HEK293T (cell line): ENCODE data around the gene DOCK1.

Experiments
- CTCF ChIA-PET: fragments of 350-600 bp; formaldehyde crosslinking; extraction: SDS; loops from one replicate; lab custom pipeline; 2021; ENCODE audit warnings: antibody characterized with exemption, inconsistent platforms; lab: Yijun Ruan, JAX
- POLR2A ChIA-PET: fragments of 350-600 bp; formaldehyde crosslinking; extraction: SDS; loops from one replicate; lab custom pipeline; 2020; ENCODE audit warnings: antibody characterized with exemption, inconsistent platforms; lab: Yijun Ruan, JAX
- DNase-seq: peaks from one replicate; pipeline ENCODE4 v3.0.0; 2012; ENCODE audit warnings: mixed read lengths; ENCODE audit errors: extremely low spot score
- ARNT ChIP-seq: fragments of 450-650 bp; IDR thresholded peaks from 2 replicates; pipeline ENCODE4 v1.6.1; 2017; ENCODE audit warnings: mild to moderate bottlenecking
- BHLHE40 ChIP-seq: fragments of 450-650 bp; IDR thresholded peaks from 2 replicates; pipeline ENCODE4 v1.6.1; 2016; ENCODE audit warnings: mild to moderate bottlenecking, moderate library complexity, borderline replicate concordance
- CTBP1 ChIP-seq: fragments of 450-650 bp; IDR thresholded peaks from 2 replicates; pipeline ENCODE4 v1.6.1; 2016; ENCODE audit warnings: borderline replicate concordance
- ELF4 ChIP-seq: fragments of 450-650 bp; IDR thresholded peaks from 2 replicates; pipeline ENCODE4 v1.6.1; 2017; ENCODE audit warnings: antibody characterized with exemption
- FOXA1 ChIP-seq: fragments of 450-650 bp; IDR thresholded peaks from 2 replicates; pipeline ENCODE4 v1.6.1; 2016; ENCODE audit warnings: mild to moderate bottlenecking
- FOXK2 ChIP-seq: fragments of 450-650 bp; IDR thresholded peaks from 2 replicates; pipeline ENCODE4 v1.6.1; 2016; ENCODE audit warnings: mild to moderate bottlenecking
- FOXM1 ChIP-seq: fragments of 450-650 bp; IDR thresholded peaks from 2 replicates; pipeline ENCODE4 v1.6.1; 2017; ENCODE audit warnings: mild to moderate bottlenecking, borderline replicate concordance
- HDGF ChIP-seq: fragments of 450-650 bp; IDR thresholded peaks from 2 replicates; pipeline ENCODE4 v1.6.1; 2017; ENCODE audit warnings: antibody characterized with exemption, borderline replicate concordance
- L3MBTL2 ChIP-seq: fragments of 450-650 bp; conservative IDR thresholded peaks from 2 replicates; pipeline ENCODE4 v1.6.1; 2016; ENCODE audit warnings: mild to moderate bottlenecking
- LEF1 ChIP-seq: fragments of 450-650 bp; IDR thresholded peaks from 2 replicates; pipeline ENCODE4 v1.6.1; 2017; ENCODE audit warnings: mild to moderate bottlenecking, borderline replicate concordance
- NFRKB ChIP-seq: fragments of 450-650 bp; IDR thresholded peaks from 2 replicates; pipeline ENCODE4 v1.6.1; 2016; ENCODE audit warnings: mild to moderate bottlenecking, moderate library complexity
- SP1 ChIP-seq: fragments of 450-650 bp; IDR thresholded peaks from 2 replicates; pipeline ENCODE4 v1.6.1; 2017
- SUZ12 ChIP-seq: fragments of 450-650 bp; IDR thresholded peaks from 2 replicates; pipeline ENCODE4 v1.6.1; 2016; ENCODE audit warnings: mild to moderate bottlenecking
- TARDBP ChIP-seq: fragments of 450-650 bp; IDR thresholded peaks from 2 replicates; pipeline ENCODE4 v1.6.1; 2016
- ZNF384 ChIP-seq: fragments of 450-650 bp; IDR thresholded peaks from 2 replicates; pipeline ENCODE4 v1.6.1; 2016
- TF ChIP-seq, protein P1 (sequence below): fragments of 450-650 bp; IDR thresholded peaks from 2 replicates; pipeline ENCODE4 v1.6.1; 2016

DOCK1 gene

DNA sequence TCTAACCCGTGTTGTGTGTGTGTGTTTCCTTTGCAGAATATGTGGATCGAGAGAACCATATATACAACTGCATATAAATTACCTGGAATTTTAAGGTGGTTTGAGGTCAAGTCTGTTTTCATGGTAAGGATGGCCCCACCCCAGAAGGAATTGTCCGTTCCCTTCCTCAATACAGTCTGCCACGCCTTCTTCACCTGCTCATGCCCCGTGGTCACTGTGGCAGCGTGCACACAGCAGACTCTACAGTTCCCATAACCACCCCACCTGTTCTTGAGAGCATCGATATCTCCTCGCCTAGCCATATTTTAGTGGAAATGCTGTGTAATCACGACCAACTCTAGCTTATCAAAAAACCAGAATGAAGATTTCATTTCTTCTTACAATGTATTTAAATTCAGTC is 509.9 kb downstream of the DOCK1 start:
- TF ChIP-seq CTBP1 (no peak), FOXA1 (no peak), L3MBTL2 (no peak), ZNF384 (no peak), SUZ12 (no peak), LEF1 (no peak)
- CTCF ChIA-PET, result no interaction called here
- POLR2A ChIA-PET, result no interaction called here
- DNase-seq, result no peak

DNA sequence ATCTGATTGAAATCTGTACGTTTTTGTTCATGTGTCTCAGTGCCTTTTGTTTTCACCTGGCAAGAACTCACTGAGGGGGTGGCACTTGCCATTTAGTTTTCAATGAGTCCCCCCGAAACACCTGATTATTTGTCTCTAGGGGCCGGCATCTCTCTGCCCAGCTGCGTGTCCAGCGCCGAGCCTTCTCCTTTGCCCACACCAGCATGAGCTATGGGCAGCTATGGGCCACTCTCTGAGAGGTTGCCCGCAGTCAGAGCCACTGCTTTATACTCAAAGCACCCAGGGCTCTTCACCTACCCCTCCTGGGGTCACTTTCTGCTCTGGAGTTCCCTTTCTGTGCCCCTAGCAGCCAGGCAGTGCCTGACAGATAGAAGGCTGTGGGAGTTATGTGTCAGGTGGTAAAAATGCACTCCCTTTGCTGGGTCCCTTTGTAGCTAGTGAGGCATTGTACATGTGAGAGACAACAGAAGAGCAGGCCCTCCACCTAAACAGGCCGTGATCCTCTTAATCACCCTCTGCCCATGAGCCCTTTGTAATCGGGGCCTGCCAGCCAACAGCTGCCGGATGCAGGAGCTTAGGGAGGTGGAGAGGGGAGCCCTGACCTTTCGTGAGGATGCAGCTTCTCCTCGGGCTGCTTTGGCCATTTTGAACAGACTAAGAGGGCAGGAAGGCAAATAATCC is 510.8 kb downstream of the DOCK1 start:
- CTCF ChIA-PET, result no interaction called here
- DNase-seq, result no peak
- POLR2A ChIA-PET, result no interaction called here
- TF ChIP-seq ARNT, result no peak
- TF ChIP-seq BHLHE40, result no peak
- no peak for TF ChIP-seq FOXK2
- no peak for TF ChIP-seq FOXA1
- no peak for TF ChIP-seq ELF4
- TF ChIP-seq FOXM1, result no peak
- no peak for TF ChIP-seq L3MBTL2

DNA sequence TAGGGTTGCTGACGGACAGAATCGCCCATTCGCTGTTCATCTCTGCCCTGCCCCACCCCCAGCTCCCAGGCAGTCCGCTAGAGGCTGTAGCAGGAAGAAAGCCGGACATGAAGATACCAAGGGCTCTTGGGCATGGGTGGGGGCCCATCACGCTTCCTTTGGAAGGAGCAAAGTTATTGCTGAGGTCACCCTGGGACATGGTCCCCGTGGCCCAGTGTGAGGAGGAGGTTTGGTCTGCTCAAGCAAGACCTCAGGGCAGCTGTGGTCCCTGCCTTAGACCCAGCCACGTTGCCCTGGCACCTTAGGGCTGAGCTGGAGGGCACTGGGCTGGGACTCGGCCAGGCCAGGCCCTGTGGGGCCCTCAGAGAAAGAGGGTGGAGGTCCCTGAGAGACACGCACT is 511.8 kb downstream of the DOCK1 start:
- POLR2A ChIA-PET, result no interaction called here
- CTCF ChIA-PET, result no interaction called here

DNA sequence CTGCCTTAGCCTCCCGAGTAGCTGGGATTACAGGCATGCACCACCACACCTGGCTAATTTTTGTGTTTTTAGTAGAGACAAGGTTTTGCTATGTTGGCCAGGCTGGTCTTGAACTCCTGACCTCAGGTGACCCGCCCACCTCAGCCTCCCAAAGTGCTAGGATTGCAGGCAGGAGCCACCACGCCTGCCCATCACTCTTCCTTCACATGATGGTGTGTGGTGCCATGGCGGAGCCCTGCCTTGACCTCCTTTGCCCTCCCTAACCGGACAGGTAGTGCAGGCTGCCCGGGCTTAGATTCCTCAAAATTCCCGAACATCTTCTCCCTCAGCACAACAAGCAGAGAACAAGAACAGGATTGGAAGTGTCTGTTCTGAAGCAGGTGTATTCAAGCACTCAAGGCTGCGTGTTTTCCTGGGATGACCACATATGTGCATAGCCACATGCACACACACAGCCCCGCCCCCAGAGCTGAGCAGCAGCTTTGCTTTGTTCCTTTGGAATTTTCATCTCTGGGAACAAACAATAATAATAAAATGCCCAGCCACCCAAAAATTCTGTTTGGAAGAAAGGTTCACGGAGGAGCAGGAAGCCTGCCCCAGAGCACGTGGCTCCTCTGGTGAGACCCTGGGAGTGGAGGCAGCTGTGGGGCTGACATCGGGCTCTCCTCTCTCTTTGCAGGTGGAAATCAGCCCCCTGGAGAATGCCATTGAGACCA is 512.6 kb downstream of the DOCK1 start:
- no peak for TF ChIP-seq TARDBP
- no peak for TF ChIP-seq L3MBTL2
- no peak for TF ChIP-seq LEF1
- POLR2A ChIA-PET, result no interaction called here
- CTCF ChIA-PET, result no interaction called here
- DNase-seq, result no peak

More for the DNA sequence above, 511.8 kb downstream of the DOCK1 start:
- TF ChIP-seq TARDBP, result no peak
- TF ChIP-seq FOXK2, result no peak
- no peak for TF ChIP-seq ARNT
- TF ChIP-seq HDGF, result no peak
- TF ChIP-seq ZNF384, result no peak
- TF ChIP-seq NFRKB, result no peak
- TF ChIP-seq FOXA1, result no peak
- TF ChIP-seq SP1, result no peak
- TF ChIP-seq, protein P1, sequence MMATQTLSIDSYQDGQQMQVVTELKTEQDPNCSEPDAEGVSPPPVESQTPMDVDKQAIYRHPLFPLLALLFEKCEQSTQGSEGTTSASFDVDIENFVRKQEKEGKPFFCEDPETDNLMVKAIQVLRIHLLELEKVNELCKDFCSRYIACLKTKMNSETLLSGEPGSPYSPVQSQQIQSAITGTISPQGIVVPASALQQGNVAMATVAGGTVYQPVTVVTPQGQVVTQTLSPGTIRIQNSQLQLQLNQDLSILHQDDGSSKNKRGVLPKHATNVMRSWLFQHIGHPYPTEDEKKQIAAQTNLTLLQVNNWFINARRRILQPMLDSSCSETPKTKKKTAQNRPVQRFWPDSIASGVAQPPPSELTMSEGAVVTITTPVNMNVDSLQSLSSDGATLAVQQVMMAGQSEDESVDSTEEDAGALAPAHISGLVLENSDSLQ, result no peak
- no peak for TF ChIP-seq L3MBTL2
- TF ChIP-seq CTBP1, result no peak
- TF ChIP-seq ELF4, result no peak
- no peak for TF ChIP-seq BHLHE40
- no peak for TF ChIP-seq SUZ12
- TF ChIP-seq FOXM1, result no peak
- TF ChIP-seq LEF1, result no peak
- DNase-seq, result no peak

DNA sequence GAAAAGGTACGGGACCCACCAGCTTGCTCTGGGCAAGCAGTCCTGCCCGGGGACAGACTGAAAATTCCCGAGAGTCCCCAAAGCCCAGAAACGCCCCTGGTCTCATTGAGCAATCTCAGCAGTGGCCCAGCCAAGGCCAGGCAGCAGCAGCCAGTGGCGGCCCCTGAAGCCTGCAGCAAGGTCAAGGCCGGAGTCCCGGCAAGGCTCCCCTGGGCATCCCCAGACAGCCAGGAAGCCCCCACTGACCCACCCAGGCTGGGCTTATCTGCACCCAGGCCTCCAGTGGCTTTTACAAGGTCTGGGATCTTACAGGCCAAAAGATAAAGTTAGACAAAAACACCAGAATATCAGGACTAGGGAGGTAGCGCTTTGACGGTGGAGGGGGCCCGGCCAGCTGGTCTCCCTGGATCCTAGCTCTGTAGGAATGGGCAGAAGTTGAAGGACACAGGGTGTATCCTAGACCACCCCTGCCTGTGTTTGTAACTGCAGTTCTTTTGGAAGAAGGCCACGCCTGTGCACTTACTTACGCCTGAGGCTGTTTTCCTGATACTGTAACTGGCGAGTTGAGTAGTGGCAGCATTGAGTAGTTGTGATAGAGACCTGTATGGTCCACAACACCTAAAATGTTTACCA is 513.4 kb downstream of the DOCK1 start:
- DNase-seq, result no peak
- ChIA-PET POLR2A (no interaction called here), CTCF (no interaction called here)
- TF ChIP-seq FOXM1, result no peak
- TF ChIP-seq SUZ12, result no peak
- TF ChIP-seq, protein P1, result no peak
- TF ChIP-seq BHLHE40, result no peak
- no peak for TF ChIP-seq TARDBP
- no peak for TF ChIP-seq FOXK2

DNA sequence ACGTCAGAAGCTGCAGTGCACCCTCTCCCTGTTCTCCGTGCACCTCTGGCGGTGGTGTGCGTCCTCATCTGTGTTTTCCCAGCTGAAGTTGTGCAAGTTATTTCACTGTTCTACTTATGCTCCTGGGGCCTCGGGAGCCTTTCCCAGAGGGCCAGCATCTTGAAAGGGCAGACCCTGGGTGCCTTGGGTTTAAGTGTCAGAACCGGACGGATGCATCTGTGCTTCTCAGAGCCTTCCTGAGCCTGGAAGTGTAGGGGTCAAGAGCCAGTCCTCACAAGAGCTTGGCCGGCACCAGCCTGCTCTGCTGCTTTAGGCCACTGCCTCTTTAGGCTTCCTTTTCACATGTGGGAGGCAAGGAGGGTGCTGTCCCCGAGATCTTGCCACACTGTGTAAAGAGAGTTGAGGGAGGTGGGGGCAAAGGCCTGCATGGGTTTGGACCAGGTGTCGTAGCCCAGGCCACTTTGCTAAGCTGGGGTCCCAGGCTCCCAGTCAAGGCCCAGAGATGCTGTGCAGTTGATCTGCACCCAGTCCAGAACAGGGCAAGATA is 515.0 kb downstream of the DOCK1 start:
- TF ChIP-seq HDGF (no peak), ZNF384 (no peak), FOXM1 (no peak), SP1 (no peak), SUZ12 (no peak), BHLHE40 (no peak), TARDBP (no peak), NFRKB (no peak)
- TF ChIP-seq, protein P1, result no peak
- CTCF ChIA-PET, result no interaction called here
- DNase-seq, result no peak
- POLR2A ChIA-PET, result no interaction called here
